CD4-positive, alpha-beta T cell (primary cell): ENCODE measurements around the gene CMPK2. TPM values are rescaled to one million over a fixed set of nuclear protein-coding genes. Genes with fewer than 3 reads are reported as not detected.

Experiments
- ATAC-seq: fragments of 200-7000 bp; cut with Tn5 transposase; one replicate; pipeline ENCODE4 v1.10.0; 2022; ENCODE audit warnings: mild to moderate bottlenecking; ENCODE audit not compliant: poor library complexity
- CTCF ChIA-PET: fragments of 350-600 bp; sonication (Branson Sonifier 250); formaldehyde crosslinking; loops from one replicate; lab custom pipeline; 2021; ENCODE audit warnings: antibody characterized with exemption, inconsistent platforms; lab: Charles Lee
- POLR2A ChIA-PET: fragments of 350-600 bp; sonication (Branson Sonifier 250); formaldehyde crosslinking; loops from one replicate; lab custom pipeline; 2021; ENCODE audit warnings: antibody characterized with exemption, inconsistent platforms; lab: Charles Lee
- DNase-seq, 14 experiments: peaks; one replicate each; pipeline ENCODE4 v3.0.0-alpha.2; 2013 to 2020; ENCODE audit warnings: mixed read lengths in 2 of 14
- H3K27ac ChIP-seq, 2 donors: one replicate each; pipeline versions ENCODE4 v1.5.1 to v1.7.0; 2013; ENCODE audit warnings: low read length in 2 of 2, low read depth in 1 of 2, mild to moderate bottlenecking in 1 of 2
- H3K27me3 ChIP-seq, 2 experiments: 1 replicate in 1 of 2; 2 replicates in 1 of 2; pipeline versions ENCODE4 v1.6.1 to v1.7.0; 2013; ENCODE audit warnings: low read length in 2 of 2, control low read depth in 1 of 2, mild to moderate bottlenecking in 1 of 2, moderate library complexity in 1 of 2; ENCODE audit not compliant: insufficient read depth in 2 of 2, control insufficient read depth in 1 of 2
- H3K36me3 ChIP-seq: one replicate; pipeline ENCODE4 v1.6.1; 2013; ENCODE audit warnings: low read length, control low read depth; ENCODE audit not compliant: insufficient read depth
- H3K4me1 ChIP-seq: one replicate; pipeline ENCODE4 v1.6.1; 2013; ENCODE audit warnings: low read length, control low read depth; ENCODE audit not compliant: insufficient read depth
- H3K4me3 ChIP-seq: one replicate; pipeline ENCODE4 v1.5.1; 2013; ENCODE audit warnings: mild to moderate bottlenecking, low read length, moderate library complexity
- H3K9me3 ChIP-seq, 2 experiments: 1 replicate in 1 of 2; 2 replicates in 1 of 2; pipeline versions ENCODE4 v1.6.1 to v1.7.0; 2013; ENCODE audit warnings: low read length in 2 of 2, mild to moderate bottlenecking in 2 of 2, control low read depth in 1 of 2, moderate library complexity in 1 of 2; ENCODE audit not compliant: control insufficient read depth in 1 of 2, insufficient read depth in 1 of 2
- H3K27ac Mint-ChIP-seq: one replicate; pipeline ENCODE4 v1.8.0; 2020; ENCODE audit warnings: mixed read lengths
- H3K27me3 Mint-ChIP-seq: one replicate; pipeline ENCODE4 v1.8.0; 2021; ENCODE audit warnings: mixed read lengths
- H3K36me3 Mint-ChIP-seq: one replicate; pipeline ENCODE4 v1.8.0; 2021; ENCODE audit warnings: low read depth, mixed read lengths
- H3K4me1 Mint-ChIP-seq: one replicate; pipeline ENCODE4 v1.8.0; 2021; ENCODE audit warnings: low read depth, mixed read lengths
- H3K4me3 Mint-ChIP-seq: one replicate; pipeline ENCODE4 v1.8.0; 2020; ENCODE audit warnings: mild to moderate bottlenecking, mixed read lengths
- H3K9me3 Mint-ChIP-seq: one replicate; pipeline ENCODE4 v1.8.0; 2020; ENCODE audit warnings: mixed read lengths
- intact Hi-C, 2 experiments: fragments of 100-400 bp; cut with DNase I in 1 of 2; cut with micrococcal nuclease in 1 of 2; formaldehyde crosslinking; loops; one replicate each; pipeline versions ENCODE4 v1.15.1 to v1.9.0; 2023 to 2025; cut with DNase I, micrococcal nuclease
- total RNA-seq, 174 experiments: library from RNA in 2 of 174; stranded (reverse) in 2 of 174; gene quantifications; one replicate each; pipeline ENCODE4 v1.2.3 and lab custom pipeline; 2021 to 2026
- TF ChIP-seq, protein P1 (sequence below): fragments of 200-600 bp; IDR thresholded peaks from one replicate; pipeline ENCODE4 v1.8.0; 2022; ENCODE audit warnings: antibody characterized with exemption, mild to moderate bottlenecking

The CMPK2 gene
- total RNA-seq, 2 experiments from 2014 or later: 6.5 to 7.6 TPM

DNA sequence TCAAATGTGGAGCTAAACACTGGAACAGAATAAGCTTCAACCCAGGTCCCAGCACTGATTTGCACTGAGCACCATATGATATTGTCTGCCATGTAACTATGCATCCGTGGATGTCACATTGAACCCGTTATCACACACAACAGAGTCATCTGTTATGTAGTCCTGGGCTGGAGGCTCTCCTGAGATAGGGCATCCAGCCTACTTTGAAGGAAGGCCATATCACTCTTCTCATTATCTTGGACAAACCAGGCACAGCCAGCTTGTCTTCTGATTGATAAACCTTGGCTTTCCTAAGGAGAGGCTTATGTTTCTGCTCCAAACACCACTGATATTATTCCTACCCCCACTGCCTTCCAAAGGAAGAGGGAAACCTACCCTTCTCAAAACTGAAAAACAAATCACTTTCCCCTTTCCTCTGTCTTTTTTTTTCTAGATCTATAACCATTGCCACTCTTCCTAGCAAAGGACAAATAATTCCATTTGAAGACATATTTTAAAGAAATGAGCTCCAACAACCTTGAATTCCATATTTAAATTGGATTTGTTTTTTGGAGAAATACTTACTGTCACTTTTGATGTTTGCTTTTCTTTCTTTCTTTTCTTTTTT lies 28.3 kb upstream of the CMPK2 start:
- intact Hi-C loops: no loop called here
- H3K36me3 Mint-ChIP-seq: peaks cover 39% of the 10 kb centered on the region

DNA sequence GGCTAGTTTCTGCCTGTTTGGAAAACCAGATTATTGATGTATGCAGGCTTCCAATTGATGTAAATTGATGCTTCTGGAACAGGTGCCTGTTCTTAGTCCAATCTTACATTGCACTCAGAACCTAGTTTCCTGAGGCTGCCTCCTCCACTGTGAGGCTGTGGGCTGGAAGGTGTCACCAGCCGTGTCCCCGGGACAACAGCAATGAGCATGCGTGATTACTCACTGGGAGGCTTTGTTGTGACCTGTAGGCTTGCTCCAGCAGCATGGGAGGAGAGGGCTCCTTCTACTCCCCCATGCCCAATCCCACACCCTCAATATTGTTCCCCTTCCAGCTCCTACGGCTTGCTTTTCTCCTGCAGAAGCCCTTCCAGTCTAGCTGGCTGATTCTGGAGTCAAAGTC lies 23.0 kb upstream of the CMPK2 start:
- H3K36me3 ChIP-seq: peaks cover 4% of the 10 kb centered on the region
- Mint-ChIP-seq H3K4me1 (no peaks in the 10 kb centered on the region), H3K27ac (no peak overlapping the region), H3K9me3 (no peaks in the 10 kb centered on the region), H3K27me3 (no peaks in the 10 kb centered on the region), H3K4me3 (no peak overlapping the region), H3K36me3 (peaks cover 35% of the 10 kb centered on the region)
- no peaks in the 10 kb centered on the region for H3K9me3 ChIP-seq
- no peak for DNase-seq
- no peak for ATAC-seq
- H3K27me3 ChIP-seq: no peaks in the 10 kb centered on the region
- ChIA-PET POLR2A (interaction anchor here (0.6 kb wide), 1 partner anchor 8 kb away, joined by 5 read pairs; no protein-coding TSS in a partner anchor), CTCF (interaction anchor here (1.4 kb wide), 1 partner anchor 8 kb away, joined by 4 read pairs; no protein-coding TSS in a partner anchor)
- H3K4me3 ChIP-seq: no peak overlapping the region
- intact Hi-C loops: no loop called here
- TF ChIP-seq, protein P1, sequence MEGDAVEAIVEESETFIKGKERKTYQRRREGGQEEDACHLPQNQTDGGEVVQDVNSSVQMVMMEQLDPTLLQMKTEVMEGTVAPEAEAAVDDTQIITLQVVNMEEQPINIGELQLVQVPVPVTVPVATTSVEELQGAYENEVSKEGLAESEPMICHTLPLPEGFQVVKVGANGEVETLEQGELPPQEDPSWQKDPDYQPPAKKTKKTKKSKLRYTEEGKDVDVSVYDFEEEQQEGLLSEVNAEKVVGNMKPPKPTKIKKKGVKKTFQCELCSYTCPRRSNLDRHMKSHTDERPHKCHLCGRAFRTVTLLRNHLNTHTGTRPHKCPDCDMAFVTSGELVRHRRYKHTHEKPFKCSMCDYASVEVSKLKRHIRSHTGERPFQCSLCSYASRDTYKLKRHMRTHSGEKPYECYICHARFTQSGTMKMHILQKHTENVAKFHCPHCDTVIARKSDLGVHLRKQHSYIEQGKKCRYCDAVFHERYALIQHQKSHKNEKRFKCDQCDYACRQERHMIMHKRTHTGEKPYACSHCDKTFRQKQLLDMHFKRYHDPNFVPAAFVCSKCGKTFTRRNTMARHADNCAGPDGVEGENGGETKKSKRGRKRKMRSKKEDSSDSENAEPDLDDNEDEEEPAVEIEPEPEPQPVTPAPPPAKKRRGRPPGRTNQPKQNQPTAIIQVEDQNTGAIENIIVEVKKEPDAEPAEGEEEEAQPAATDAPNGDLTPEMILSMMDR: no peak
- H3K27ac ChIP-seq: no peak overlapping the region
- H3K4me1 ChIP-seq: no peaks in the 10 kb centered on the region

More for the DNA sequence above, 28.3 kb upstream of the CMPK2 start:
- Histone ChIP-seq H3K4me1 (peaks cover 4% of the 10 kb centered on the region), H3K27ac (no peak overlapping the region), H3K27me3 (no peaks in the 10 kb centered on the region), H3K4me3 (no peak overlapping the region), H3K36me3 (peaks cover 5% of the 10 kb centered on the region), H3K9me3 (no peaks in the 10 kb centered on the region)
- CTCF ChIA-PET: interaction anchor here (0.8 to 1.5 kb wide), 3 partner anchors 17 to 150 kb away, joined by 3 to 4 read pairs (median 4); partner anchors contain the start of gene RSAD2
- DNase-seq (no peak), ATAC-seq (no peak)
- H3K4me3 Mint-ChIP-seq: no peak overlapping the region
- H3K27me3 Mint-ChIP-seq: no peaks in the 10 kb centered on the region
- POLR2A ChIA-PET: interaction anchor here (0.7 to 1.2 kb wide), 4 partner anchors 16 to 29 kb away, joined by 3 to 4 read pairs (median 3); partner anchors contain the start of genes CMPK2 and RSAD2
- H3K27ac Mint-ChIP-seq: peak overlapping the region; percentile 12
- H3K4me1 Mint-ChIP-seq: peaks cover 10% of the 10 kb centered on the region
- TF ChIP-seq, protein P1: no peak
- H3K9me3 Mint-ChIP-seq: no peaks in the 10 kb centered on the region

DNA sequence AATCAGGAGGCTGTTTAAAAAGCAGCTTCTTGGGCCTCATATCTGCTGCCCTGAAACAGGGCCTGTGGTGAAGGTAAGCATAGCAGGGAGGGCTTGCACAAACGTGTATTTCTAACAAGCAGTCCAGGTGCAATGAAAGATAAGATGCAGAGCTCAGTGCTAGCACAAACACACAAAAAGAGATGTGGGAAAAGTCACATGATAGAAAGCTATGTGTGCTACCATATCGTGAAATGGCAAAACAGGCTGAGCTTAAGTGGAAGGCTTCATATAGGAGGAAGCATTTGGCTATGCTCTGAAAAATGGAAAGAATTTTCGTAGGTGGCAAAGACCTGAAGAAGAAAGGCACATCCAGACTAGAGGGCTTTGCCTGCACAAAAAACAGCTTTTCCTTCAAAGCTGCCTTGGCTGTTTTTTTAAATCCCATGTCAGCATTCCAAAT lies 22.1 kb upstream of the CMPK2 start:
- POLR2A ChIA-PET: interaction anchor here (1.0 to 1.2 kb wide), 4 partner anchors 9 to 22 kb away, joined by 3 to 5 read pairs (median 4); partner anchors contain the start of gene RSAD2

More for the DNA sequence above, 22.1 kb upstream of the CMPK2 start:
- Histone ChIP-seq H3K36me3 (peaks cover 4% of the 10 kb centered on the region), H3K27ac (no peak overlapping the region), H3K9me3 (no peaks in the 10 kb centered on the region), H3K27me3 (no peaks in the 10 kb centered on the region), H3K4me1 (no peaks in the 10 kb centered on the region), H3K4me3 (no peak overlapping the region)
- Mint-ChIP-seq H3K9me3 (no peaks in the 10 kb centered on the region), H3K27ac (no peak overlapping the region), H3K4me1 (peaks cover under 1% of the 10 kb centered on the region), H3K27me3 (no peaks in the 10 kb centered on the region), H3K36me3 (peaks cover 40% of the 10 kb centered on the region), H3K4me3 (no peak overlapping the region)
- intact Hi-C loops: no loop called here
- DNase-seq: no peak
- TF ChIP-seq, protein P1: no peak
- ATAC-seq: no peak
- CTCF ChIA-PET: interaction anchor here (1.4 kb wide), 1 partner anchor 9 kb away, joined by 4 read pairs; no protein-coding TSS in a partner anchor
